Dermis microvascular lymphatic vessel endothelial cell (primary cell): ENCODE measurements around the gene DSG1. TPM values are rescaled to one million over a fixed set of nuclear protein-coding genes. Genes with fewer than 3 reads are reported as not detected.
"Not testable (repeated sequence)": the region's sequence is repeated elsewhere in the genome, so short reads cannot be mapped to it uniquely, and the experiment has no call there.

ENCODE experiments used
- DNase-seq, 2 donors: peaks; one replicate each; pipeline versions ENCODE4 v3.0.0 to v3.0.0-alpha.2; 2010; ENCODE audit warnings: low read depth in 2 of 2
- total RNA-seq: library from RNA; depleted of rRNA; stranded (reverse); fragments of >200 nt; gene quantifications from 2 replicates; pipeline ENCODE4 v1.2.1, GENCODE V29; 2014

Gene DSG1
- not detected in 2 replicates for total RNA-seq

DNA sequence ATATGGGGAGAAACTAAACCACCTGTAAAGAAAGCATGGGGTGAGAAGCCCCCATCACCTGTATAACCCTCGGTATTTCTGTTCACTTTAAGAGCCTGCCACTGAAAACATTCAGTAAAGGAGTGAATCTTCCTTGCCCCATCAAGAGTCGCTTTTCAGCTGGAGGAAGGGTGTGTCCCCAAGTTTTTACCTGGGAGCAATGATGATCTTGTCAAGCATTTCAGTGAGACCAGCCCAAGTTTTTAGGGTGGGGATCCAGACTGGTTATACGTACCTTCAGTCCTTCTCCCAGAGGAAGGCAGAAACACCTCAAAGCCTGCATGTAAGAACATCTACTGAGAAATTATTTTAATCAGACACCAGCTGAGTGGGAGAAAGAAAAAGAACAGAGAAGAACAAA lies at the start of gene DSG1:
Gene DSG1, plus strand, starts transcription at position 301 of the 400 bp plus-strand sequence. CDS start 141 bp downstream, outside the sequence.
- no peak for DNase-seq

DNA sequence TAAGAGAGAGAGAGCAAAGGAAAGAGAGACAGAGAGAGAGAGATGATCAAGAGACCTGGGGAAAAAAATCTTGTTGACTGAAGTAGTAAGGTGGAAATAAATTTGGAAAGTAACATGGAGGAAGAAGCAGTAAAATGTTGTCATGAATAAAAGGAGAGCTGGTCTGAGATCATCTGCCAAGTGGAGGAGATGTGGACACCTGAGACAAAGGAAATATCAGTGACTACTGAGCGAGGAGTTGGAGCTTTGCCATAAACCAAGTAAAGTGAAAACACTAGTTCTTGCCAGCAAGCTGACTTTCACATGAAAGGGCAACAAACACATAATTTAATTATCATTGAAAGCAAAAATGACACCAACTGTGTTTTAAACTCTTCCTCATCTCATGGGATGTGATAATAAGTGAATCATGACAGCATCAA lies 49.0 kb upstream of the DSG1 start:
- peak; percentile 67 to 88 for DNase-seq

DNA sequence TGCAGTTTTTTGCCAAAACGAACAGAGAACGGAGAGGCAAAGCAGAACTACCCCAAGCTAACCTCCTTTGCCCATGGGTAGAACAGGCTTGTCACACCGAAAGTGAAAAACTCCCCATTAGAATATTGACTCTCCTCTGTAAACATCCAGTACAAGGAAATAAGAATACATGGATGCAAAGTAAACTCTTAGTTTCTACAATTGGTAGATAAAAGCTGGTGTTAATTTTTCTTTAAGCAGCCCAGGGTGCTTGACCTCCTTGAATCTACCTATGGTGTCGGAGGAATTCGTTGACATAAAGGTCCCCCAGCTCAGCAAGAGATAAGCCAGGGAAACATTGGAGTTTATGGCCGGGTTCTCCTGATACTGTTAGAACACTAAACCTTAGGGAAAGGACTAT lies 48.4 kb upstream of the DSG1 start:
- DNase-seq, result no peak

DNA sequence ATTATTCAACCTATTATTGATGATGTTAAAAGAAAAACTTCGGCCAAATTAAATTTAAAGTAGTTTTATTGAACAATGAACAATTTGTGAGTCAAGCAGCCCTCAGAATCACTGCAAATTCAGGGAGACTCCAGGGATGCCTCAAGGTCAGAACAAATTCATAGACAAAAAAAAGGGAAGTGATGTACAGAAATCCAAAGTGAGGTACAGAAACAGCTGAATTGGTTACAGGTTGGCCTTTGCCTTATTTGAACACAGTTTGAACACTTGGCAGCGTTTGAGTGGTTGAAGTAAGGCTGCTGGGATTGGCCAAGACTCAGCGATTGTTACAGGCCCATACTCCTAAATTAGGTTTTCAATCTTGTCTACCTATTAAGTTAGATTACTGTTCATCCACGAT lies 47.4 kb upstream of the DSG1 start:
- no peak for DNase-seq

DNA sequence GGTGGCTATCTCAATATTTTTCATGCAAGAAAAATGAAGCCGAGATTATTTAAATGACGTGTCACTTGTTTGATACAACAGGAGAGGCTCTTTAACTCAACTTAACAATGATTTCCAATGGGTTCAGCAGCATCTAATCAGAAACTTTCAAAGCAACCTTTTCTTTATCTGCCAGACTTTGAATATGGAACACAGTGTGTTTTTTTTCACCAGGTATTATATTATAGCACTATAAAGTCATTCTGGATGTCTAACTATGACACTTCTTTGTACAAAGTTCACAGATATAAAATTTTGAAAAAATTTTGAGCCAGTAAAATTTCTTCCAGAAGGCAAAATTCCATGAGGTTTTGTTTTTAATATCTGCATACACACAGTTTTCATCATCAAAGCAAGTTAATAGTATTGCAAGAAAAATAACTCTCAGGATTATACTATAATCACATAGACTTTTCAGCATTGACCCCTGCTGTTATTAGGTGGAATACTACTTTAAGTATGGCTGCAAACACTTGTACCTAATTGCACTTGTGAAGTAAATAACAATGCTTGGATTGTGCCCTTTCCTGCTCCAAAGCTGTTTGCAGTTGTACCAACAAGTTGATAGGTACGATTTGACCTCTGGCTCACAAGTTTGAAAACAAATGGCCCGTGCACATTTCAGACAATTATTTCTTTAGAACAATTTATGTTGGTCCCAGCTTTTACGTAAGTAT lies 44.0 kb upstream of the DSG1 start:
- DNase-seq, result no peak

DNA sequence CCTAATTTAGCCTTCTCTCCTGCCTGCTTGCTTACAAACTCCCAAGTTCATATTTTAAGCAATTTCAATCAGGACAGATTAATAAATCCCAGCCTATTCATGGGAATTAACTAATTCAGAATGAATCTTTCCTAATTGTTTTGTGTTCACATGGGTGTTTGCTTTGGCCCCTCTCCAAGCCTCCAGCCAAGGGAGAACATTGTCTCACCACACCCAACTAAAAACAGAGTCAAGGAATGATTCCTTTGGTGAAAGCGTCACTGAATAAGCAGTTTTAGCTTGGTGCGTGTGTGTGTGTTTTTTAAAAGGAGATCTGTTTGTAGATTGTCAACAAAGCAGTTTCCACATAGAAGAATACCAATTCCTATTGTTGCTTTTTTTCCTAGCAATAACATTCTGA lies 43.0 kb upstream of the DSG1 start:
- DNase-seq, result peak in 1 of 2 donors; percentile 55

DNA sequence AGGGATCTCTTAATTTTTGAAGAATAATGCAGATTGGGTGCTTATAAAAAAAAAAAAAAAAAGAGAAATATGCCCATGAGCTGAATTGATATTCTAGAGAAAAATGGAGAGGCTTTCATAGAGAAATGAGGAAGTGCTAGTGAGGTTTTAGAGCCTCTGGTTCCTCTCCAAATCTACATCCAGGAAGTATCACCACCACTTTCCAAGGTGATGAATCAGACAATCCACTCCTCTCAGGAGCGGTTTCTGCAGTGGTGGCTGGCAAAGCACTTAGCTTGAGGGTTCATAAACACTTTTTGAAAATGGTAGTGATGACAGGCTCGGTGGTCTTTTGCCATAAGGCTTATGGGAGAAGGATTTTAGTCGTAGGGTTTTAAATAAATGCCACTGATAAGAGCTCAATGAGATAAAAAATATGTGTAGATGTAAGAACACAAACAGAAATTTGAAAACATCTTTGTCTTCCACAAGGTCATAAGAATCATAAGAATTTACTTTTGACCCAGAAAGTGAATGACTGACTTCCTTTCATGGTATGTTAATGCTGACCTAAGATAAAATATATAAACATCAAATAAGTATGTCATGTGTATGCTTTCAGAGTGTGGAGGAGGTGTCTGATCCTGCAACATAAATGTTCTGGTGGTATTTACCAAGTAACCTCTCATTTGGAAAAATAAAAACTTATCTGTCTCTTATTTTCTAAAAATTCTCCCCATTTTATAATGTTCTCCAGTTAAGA lies 42.1 kb upstream of the DSG1 start:
- peak in 1 of 2 donors; percentile 18 for DNase-seq

DNA sequence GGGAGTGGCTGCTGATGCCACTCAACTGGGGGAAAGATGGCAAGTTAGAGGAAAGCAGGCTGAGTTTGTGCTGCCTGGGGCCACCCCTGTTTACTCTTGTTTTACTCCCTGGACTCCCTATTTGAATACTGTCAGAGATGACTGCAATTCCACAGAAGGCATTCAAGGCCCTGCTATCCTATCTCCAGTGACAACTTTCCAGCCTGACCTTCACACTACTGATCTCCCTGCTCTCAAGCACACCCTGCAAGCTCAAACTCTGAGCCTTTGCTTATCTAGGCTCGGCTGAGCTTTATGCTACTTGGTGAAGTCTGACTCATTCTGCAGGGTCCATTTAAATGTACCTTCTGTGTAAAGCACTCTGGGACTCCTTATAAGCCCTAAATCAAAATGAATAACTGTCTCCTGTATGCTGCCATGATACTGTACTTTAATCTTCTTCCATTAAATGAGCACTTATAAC lies 39.3 kb upstream of the DSG1 start:
- DNase-seq, result no peak

DNA sequence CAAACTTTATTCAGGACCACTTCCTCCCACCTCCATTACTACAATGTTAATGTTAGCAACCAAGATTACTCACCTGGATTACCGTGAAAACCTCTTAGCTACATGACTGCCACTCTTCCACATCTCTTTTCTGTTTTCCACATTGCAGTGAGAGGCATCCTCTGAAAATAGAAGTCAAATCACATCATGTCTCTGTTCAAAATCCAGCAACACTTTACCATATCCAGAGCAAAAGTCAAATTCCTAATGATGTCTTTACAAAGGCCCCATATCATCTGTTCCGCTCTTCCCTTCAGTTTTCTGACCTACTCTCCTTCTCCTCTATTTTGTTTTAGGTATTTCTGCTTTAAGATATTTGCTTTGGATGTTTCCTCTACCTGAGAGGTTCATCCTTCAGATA lies 37.5 kb upstream of the DSG1 start:
- no peak for DNase-seq

DNA sequence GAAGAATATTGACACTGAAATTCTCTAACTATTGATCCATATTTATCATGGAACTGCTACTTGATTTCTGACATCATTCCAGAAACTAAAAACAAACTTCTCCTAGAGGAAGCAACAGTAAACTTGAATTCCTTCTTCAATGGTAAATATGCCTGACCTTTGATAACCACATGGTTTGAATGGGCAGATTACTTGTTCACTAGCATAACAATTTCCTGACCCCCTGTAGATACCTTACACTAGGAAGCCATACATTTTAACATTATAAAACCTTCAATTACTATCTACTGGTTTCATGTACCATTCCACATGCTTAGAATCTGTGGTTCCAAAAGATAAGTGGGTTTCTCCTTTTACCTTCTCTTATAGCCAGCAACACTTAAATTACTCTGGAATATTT lies 36.5 kb upstream of the DSG1 start:
- no peak for DNase-seq

DNA sequence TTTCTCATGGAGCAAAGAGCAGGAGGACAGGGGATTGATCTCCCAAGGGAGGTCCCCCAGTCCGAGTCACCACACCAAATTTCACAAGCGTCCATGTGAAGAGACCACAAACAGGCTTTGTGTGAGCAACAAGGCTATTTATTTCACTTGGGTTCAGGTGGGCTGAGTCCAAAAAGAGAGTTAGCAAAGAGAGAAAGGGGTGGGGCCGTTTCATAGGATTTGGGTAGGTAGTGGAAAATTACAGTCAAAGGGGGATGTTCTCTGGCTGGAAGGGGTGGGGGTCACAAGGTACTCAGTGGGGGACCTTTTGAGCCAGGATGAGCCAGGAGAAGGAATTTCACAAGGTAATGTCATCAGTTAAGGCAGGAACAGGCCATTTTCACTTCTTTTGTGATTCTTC lies 28.5 kb upstream of the DSG1 start:
- not testable (repeated sequence) for DNase-seq

DNA sequence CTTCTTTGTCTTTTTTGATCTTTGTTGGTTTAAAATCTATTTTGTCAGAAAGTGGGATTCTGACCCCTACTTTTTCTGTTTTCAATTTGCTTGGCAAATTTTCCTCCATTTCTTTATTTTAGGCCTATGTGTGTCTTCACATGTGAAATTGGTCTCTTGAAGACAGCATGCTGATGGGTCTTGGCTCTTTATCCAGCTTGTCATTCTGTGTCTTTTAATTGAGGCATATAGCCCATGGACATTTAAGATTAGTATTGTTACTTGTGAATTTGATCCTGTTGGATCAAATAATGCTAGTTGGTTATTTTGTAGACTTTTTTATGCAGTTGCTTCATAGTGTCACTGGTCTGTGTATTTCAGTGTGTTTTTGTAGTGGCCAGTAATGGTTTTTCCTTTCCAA lies 26.3 kb upstream of the DSG1 start:
- DNase-seq, result no peak

DNA sequence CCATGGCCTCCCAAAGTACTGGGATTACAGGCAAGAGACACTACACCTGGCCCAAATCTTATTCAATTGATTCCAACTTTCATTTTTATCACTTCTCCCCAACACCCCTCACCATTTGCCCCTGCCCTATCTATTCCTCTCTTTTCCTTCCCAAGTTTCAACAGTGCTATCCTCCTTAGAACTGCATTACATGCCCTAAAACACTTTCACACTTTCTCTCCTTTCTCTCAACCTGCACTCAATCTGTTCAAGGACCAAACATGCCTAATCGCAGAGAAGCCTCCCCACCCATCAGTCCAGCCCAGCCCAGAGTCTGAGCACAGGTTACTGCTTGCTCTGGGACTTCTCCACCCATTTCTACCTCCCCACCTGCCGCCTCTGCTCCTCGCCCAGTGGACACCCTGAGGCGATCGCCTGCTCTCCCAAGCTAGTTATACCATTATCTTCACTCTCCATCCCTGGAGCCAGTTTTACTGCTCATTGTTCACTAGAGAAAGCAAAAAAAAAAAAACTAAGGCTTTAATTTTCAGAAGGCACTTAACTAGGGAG lies 23.7 kb upstream of the DSG1 start:
- no peak for DNase-seq

DNA sequence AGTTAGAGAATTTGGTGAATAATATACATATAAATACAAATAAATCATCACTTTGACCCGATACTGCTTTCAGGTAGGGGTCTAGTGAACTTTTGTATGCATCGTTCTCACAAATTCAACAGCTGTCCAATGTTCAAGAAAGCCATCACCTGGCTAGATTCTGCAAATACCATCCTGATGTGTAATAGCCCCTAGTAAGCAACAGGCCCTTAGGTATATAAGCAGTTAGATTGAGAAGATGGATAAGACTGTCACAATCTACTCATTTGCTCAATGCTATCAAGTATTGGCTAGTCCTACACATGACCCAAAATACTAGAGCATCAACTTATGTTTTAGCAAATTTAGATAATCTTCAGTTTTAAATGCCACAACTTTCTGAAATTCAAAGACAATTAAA lies 20.7 kb upstream of the DSG1 start:
- DNase-seq, result no peak

DNA sequence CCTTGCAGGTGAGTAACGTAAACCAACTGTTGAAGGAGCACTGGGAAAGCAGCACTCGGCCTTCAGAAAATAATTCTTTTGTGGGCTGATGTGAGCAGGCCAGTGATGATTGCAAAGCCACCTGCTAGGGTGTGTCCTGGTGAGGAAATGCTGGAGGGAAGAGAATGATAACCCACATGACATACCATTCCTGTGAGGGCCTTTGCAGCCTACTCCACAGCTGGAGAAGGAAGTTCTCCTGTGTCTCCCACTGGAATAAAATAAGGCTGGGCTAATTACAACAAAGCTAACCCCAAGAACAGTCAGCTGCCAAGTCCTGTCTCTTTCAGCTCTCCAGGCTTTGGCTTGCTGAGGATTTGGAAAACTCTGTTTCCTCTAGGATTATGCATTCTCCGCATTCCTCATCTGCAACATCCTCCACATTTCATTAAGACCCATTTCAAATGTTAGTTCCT lies 16.7 kb upstream of the DSG1 start:
- peak in 1 of 2 donors; percentile 12 for DNase-seq

DNA sequence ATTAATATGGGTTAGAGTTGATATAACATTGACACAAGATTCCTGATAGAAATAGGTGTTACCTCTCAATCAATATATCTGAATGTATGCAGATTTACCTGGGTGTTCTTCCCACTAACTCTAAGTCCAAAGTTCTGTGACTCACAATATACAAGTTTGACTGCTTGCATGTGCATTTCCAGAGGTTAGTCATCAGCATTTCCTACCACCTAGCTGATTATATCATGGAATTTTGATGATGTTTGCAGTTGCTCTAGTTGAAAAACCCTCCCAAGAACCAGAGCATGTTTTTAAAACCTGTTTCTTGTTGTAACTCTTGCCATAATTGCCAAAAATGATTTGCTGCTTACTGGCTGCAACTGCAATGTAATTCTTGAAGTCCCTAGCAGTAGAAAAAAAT lies 15.0 kb upstream of the DSG1 start:
- peak; percentile 12 to 63 for DNase-seq

DNA sequence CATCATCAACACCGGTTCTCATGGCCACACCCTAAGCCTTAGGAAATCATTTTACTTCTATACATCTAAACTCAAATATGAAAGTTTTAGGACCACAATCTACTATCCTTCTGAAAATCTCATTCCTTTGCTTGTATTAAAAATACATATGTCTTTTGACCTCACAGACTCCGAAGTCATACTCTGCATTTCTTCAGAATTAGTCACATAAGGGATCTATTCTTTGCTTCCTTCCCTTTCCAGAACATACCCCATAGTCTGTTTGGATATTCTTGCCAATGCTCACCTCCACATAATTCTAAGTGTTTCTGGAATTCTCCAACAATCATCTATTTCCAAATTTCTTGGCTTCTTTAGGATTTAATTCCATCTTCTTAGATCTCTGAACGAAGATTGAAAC lies 14.2 kb upstream of the DSG1 start:
- peak in 1 of 2 donors; percentile 17 for DNase-seq

DNA sequence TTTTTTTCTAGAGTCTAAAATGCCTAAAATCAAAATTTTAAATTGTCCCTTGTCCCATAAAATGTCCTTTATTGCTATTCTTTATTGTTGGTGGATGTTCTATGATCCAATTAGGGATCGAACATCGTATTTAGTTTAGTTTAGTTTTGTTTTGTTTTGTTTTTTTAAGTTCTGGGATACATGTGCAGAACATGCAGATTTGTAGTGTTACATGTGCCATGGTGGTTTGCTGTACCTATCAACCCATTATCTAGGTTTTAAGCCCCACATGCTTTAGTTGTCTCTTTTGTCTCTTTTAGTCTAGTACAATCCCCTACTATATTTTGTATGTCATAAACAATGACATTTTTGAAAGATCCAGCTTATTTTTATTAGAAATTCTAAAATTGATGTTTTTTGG lies 8.8 kb upstream of the DSG1 start:
- no peak for DNase-seq

DNA sequence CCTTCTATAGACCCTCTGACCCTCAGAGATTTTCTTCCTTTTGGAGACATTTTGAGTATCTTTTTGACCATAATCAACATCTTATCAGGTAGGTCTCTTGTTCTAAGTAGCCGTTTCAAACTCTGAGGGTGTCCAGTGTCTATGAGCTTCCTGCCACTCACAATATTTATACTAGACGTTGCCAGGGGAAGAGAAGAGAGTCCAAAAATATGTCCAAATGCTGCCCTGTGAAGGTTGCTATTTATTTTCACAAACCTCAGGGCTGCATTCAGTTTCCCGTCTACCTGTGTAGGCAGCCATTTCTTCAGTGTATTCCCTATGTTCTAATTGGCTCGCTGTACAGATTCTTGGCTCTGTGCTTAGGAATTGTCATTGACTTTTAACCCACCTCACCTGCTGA lies 986 bp upstream of the DSG1 start:
- no peak for DNase-seq

DNA sequence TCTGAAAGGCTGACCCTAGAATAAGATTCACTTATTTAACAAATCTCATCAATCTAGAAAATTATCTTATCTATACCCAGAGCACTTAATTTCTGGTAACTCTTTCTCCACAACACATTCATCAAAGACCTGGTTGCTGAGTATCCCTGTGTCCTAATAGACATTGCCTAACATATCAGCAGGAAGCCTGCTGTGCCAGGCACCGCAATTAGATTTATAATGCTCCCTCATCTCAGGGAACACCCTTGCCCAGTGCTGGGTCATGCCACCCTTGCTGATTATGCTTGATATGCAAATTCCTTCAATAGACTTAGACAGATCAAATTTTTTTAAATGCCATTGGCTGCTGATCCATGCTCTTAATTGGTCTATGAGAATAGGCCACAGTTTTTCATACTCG lies 3.8 kb downstream of the DSG1 start:
- no peak for DNase-seq

DNA sequence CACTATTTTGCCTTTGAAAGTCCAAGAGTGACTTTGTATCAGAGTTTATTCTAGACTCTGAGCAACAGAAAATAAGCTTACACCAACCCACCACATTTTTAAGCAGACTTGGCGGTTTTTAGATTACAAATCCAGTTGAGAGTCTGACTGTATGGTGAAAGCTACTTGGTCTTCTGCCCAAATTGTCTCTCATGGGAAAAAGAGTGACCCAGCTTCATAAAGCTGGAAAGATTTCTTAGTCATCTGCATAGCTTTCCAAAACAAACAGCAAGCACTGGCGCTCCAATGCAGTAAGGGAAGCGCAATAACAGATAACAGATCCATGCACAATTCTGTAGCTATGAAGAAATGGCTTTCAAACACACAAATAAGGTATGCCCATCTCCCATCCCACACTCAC lies 7.1 kb downstream of the DSG1 start:
- DNase-seq, result peak; percentile 93 to 97

DNA sequence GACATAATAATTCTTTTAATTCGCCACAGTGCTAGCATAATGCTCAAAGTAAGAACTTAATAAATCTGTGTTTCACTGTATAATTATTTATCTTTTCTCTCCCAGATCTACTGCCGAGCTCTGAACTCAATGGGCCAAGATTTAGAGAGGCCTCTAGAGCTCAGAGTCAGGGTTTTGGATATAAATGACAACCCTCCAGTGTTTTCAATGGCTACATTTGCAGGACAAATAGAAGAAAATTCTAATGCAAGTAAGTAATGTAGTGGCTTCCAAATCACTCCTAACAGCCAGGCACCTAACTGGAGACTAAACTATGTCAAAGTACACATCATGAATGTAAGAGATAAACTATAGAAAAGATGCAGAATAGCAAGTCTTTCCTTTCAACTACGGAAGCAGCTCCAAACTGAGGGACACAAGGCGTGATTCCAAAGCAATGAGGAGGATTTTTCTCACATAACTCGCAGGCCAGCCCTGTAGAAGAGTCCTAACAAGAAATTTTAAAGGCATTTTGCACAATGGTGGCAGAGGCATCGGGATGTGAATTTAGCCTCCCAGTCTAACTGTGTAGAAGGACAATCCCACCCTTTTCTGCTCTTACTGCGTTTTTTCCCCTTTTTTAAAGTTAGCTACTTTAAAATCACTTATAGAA lies 12.0 kb downstream of the DSG1 start:
- DNase-seq, result no peak
